ENCODE results near the gene MC1R.

DNA sequence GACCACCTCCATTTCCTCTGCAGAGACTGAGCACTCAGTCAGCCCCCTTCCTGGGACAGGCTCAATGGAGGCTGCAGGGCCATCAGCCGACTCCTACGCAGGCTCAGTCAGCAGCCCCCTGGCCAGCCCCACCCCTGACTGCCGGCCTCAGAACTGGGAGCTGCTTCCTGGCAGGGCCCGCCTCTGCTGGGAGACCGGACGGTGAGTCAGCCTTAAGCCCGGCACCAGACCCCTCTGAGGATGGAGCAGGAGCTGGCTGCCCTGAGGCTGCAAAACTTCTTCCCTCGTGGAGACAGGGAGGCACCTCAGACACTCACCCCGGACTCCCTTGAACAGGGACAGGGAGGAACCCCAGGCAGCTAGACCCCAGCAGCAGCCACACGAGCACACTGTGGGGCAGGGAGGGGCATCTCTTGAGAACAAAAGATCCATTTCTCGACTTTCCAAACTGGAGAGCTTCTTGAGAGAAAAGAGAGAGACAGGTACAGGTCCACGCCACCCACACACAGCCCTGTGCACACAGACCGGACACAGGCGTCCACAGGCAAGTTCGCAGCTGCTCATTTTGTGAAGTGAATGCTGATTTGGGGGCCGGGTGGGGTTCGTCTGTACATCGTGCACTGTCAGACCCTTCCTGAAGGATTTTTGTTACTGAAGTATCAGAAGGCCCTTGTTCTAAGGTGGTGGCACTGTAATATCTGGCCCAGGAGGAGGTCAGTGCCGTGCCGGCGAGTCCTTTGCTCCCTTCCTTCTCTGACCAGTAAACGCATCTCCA, 3.2 kb downstream of the MC1R start:
- TF ChIP-seq, protein P1, sequence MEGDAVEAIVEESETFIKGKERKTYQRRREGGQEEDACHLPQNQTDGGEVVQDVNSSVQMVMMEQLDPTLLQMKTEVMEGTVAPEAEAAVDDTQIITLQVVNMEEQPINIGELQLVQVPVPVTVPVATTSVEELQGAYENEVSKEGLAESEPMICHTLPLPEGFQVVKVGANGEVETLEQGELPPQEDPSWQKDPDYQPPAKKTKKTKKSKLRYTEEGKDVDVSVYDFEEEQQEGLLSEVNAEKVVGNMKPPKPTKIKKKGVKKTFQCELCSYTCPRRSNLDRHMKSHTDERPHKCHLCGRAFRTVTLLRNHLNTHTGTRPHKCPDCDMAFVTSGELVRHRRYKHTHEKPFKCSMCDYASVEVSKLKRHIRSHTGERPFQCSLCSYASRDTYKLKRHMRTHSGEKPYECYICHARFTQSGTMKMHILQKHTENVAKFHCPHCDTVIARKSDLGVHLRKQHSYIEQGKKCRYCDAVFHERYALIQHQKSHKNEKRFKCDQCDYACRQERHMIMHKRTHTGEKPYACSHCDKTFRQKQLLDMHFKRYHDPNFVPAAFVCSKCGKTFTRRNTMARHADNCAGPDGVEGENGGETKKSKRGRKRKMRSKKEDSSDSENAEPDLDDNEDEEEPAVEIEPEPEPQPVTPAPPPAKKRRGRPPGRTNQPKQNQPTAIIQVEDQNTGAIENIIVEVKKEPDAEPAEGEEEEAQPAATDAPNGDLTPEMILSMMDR (conservative IDR thresholded peaks at IDR 0.05): no peak
- no peak for TF ChIP-seq EZH2 (IDR thresholded peaks at IDR 0.05; ENCODE audit: low read depth)
